GM21619 (cell line): ENCODE measurements around the gene S100A4.
"Not testable (repeated sequence)": the region's sequence is repeated elsewhere in the genome, so short reads cannot be mapped to it uniquely, and the experiment has no call there.

Experiments used
- ATAC-seq: cut with Tn5 transposase; IDR thresholded peaks from one replicate; pipeline ENCODE4 v1.9.1; 2021; ENCODE audit not compliant: unreplicated experiment

Gene S100A4

GRCh38 chr1:153567621-153568366 lies 22.2 kb upstream of the S100A4 start:
- no peak for ATAC-seq

GRCh38 chr1:153566414-153567371 lies 21.1 kb upstream of the S100A4 start:
- ATAC-seq = peak; percentile 47

GRCh38 chr1:153565529-153566374 lies 20.1 kb upstream of the S100A4 start, which contains the start of gene S100A2:
Gene S100A2, minus strand, starts transcription at chr1:153565844. Its CDS starts 1,967 bp downstream, at chr1:153563877.
- peak; percentile 44 for ATAC-seq

GRCh38 chr1:153563991-153564390 lies 18.4 kb upstream of the S100A4 start:
- ATAC-seq = no peak

GRCh38 chr1:153563483-153563901 lies 17.9 kb upstream of the S100A4 start:
- no peak for ATAC-seq

GRCh38 chr1:153562021-153562420 lies 16.4 kb upstream of the S100A4 start:
- not testable (repeated sequence) for ATAC-seq

- ATAC-seq = no peak
Measured at GRCh38 chr1:153561466-153561985, 15.9 kb upstream of the S100A4 start.

GRCh38 chr1:153560771-153561465 lies 15.3 kb upstream of the S100A4 start:
- ATAC-seq = no peak

GRCh38 chr1:153560241-153560640 lies 14.6 kb upstream of the S100A4 start:
- ATAC-seq = no peak

GRCh38 chr1:153557877-153558276 lies 12.3 kb upstream of the S100A4 start:
- ATAC-seq = no peak

- no peak for ATAC-seq
Measured at GRCh38 chr1:153556348-153556747, 10.7 kb upstream of the S100A4 start.

- ATAC-seq = no peak
Measured at GRCh38 chr1:153553830-153554541, 8.4 kb upstream of the S100A4 start.

GRCh38 chr1:153553096-153553495 lies 7.5 kb upstream of the S100A4 start:
- ATAC-seq = no peak

GRCh38 chr1:153552335-153552734 lies 6.7 kb upstream of the S100A4 start:
- no peak for ATAC-seq

GRCh38 chr1:153550827-153551500 lies 5.4 kb upstream of the S100A4 start:
- no peak for ATAC-seq

GRCh38 chr1:153550398-153550758 lies 4.8 kb upstream of the S100A4 start:
- no peak for ATAC-seq

- ATAC-seq = no peak
Measured at GRCh38 chr1:153549741-153550397, 4.3 kb upstream of the S100A4 start.
